GM19328 (cell line): ENCODE data around the gene NLGN1.

ENCODE experiments used
- ATAC-seq: cut with Tn5 transposase; IDR thresholded peaks from one replicate; pipeline ENCODE4 v1.9.1; 2021; ENCODE audit warnings: mild to moderate bottlenecking, moderate library complexity; ENCODE audit not compliant: unreplicated experiment

The NLGN1 gene

GRCh38 chr3:173703771-173704170 lies 306.2 kb downstream of the NLGN1 start:
- ATAC-seq = no peak

GRCh38 chr3:173706630-173707029 lies 309.1 kb downstream of the NLGN1 start:
- ATAC-seq = no peak

- ATAC-seq = no peak
Measured at GRCh38 chr3:173708191-173708590, 310.6 kb downstream of the NLGN1 start.

GRCh38 chr3:173709026-173709425 lies 311.5 kb downstream of the NLGN1 start:
- ATAC-seq = no peak

GRCh38 chr3:173711619-173712018 lies 314.1 kb downstream of the NLGN1 start:
- no peak for ATAC-seq

GRCh38 chr3:173719585-173719984 lies 322.0 kb downstream of the NLGN1 start:
- no peak for ATAC-seq

GRCh38 chr3:173725507-173725906 lies 328.0 kb downstream of the NLGN1 start:
- ATAC-seq = no peak

- ATAC-seq = no peak
Measured at GRCh38 chr3:173730391-173730790, 332.8 kb downstream of the NLGN1 start.

- ATAC-seq = no peak
Measured at GRCh38 chr3:173732237-173732636, 334.7 kb downstream of the NLGN1 start.

- ATAC-seq = no peak
Measured at GRCh38 chr3:173733029-173733652, 335.6 kb downstream of the NLGN1 start.

GRCh38 chr3:173734473-173734872 lies 336.9 kb downstream of the NLGN1 start:
- no peak for ATAC-seq

- ATAC-seq = no peak
Measured at GRCh38 chr3:173734895-173735294, 337.4 kb downstream of the NLGN1 start.

- no peak for ATAC-seq
Measured at GRCh38 chr3:173735841-173736240, 338.3 kb downstream of the NLGN1 start.

- no peak for ATAC-seq
Measured at GRCh38 chr3:173737167-173737808, 339.7 kb downstream of the NLGN1 start.

- no peak for ATAC-seq
Measured at GRCh38 chr3:173739726-173740125, 342.2 kb downstream of the NLGN1 start.

GRCh38 chr3:173742491-173742890 lies 344.9 kb downstream of the NLGN1 start:
- no peak for ATAC-seq

GRCh38 chr3:173743111-173743510 lies 345.6 kb downstream of the NLGN1 start:
- no peak for ATAC-seq

GRCh38 chr3:173743516-173743915 lies 346.0 kb downstream of the NLGN1 start:
- ATAC-seq = no peak

- ATAC-seq = no peak
Measured at GRCh38 chr3:173744479-173744878, 346.9 kb downstream of the NLGN1 start.

- ATAC-seq = no peak
Measured at GRCh38 chr3:173744895-173745294, 347.4 kb downstream of the NLGN1 start.

GRCh38 chr3:173745952-173746682 lies 348.6 kb downstream of the NLGN1 start:
- ATAC-seq = no peak

- no peak for ATAC-seq
Measured at GRCh38 chr3:173747427-173747826, 349.9 kb downstream of the NLGN1 start.
